GM18519 (cell line): ENCODE measurements around the gene WDR64.

Experiments
- ATAC-seq: cut with Tn5 transposase; IDR thresholded peaks from one replicate; pipeline ENCODE4 v1.9.1; 2021; ENCODE audit warnings: mild to moderate bottlenecking, moderate library complexity; ENCODE audit not compliant: unreplicated experiment, low FRiP score

Gene WDR64

DNA sequence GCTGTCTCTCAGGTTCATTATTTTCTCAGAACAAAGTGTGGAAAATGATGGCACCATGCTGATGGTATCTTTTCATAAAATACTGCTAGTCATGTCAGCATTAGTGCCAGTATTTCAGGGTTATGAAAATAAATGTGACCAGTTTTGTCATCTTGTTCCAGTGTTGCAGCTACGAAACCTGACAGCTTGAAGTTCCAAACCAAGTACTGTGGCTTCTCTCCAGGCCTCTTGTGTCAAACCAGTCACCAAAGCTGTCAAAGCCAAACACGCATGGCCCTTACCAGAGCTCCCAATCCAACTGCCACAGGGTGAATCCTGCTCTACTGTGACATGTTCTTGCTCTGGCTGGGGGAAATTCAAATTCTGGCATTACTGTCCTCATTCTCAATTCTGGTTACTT is 175.2 kb downstream of the WDR64 start:
- ATAC-seq, result no peak

DNA sequence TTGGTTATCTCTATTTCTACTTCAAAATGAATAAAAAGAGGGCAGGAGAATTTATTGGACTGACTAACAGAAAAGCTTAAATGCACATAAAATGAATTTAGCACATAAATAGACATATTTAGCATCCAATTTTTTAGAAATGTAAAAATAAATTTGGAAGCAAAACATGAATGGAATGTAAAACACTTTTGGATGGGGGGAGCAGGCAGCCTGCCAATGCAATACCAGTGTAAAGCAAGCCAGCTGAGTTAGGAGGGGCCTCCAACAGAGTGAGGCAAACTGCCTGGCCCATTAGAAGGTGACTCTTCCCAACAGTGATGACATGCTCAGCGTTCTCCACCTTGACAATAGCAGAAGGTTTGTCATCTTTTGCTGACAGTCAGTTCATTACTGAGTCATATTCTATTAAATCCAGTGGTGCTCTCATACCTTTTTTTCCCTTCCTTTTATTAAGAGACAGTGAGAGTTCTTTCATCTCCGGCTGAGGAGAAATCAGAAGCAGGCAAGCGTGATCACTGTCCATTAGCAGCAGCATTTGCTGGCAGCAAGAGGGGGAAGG is 176.5 kb downstream of the WDR64 start:
- ATAC-seq, result no peak

GRCh38 chr1:241829468-241829867 is 177.4 kb downstream of the WDR64 start:
- no peak for ATAC-seq

GRCh38 chr1:241834733-241835377 is 182.8 kb downstream of the WDR64 start:
- ATAC-seq, result no peak

DNA sequence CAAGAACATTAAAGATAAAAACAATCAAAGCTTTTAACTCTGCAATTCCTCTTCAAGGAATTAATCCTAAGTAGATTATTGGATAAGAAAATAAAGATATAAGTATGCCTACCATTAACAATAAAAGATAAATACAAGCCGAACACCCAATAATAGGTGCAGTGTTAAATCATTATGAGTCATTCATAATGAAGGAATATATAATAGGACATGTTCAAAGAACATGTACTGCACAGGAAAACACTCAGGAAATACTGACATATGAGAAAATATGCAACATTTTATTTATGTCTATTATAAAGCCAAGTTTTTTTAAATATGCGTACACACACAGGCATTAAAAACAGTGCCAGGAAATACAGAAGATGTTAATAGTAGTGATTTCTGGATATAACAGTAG is 184.9 kb downstream of the WDR64 start:
- no peak for ATAC-seq

GRCh38 chr1:241837416-241837815 is 185.3 kb downstream of the WDR64 start:
- no peak for ATAC-seq

- no peak for ATAC-seq
Observed at GRCh38 chr1:241837901-241838300, 185.8 kb downstream of the WDR64 start.

- ATAC-seq, result no peak
Observed at GRCh38 chr1:241838897-241839296, 186.8 kb downstream of the WDR64 start.

GRCh38 chr1:241839369-241839979 is 187.4 kb downstream of the WDR64 start:
- ATAC-seq, result no peak

DNA sequence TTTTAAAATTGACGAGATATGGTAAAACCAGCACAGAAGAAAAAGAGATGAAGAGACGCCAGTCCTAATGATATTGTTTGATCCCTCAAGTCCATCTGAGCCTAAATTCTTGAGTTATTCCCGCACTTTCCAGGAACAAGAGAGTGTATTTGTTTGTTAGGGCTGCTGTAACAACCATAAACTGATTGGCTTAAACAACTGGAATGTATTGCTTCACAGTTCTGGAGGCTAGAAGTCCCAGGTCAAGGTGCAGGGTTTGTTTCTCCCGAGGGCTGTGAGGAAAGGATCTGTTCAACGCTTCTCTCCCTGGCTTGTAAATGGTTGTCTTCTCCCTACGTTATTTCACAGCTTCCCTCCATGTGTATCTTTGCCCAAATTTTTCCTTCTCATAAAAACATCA is 188.1 kb downstream of the WDR64 start:
- no peak for ATAC-seq

- no peak for ATAC-seq
Observed at GRCh38 chr1:241841691-241842090, 189.6 kb downstream of the WDR64 start.

DNA sequence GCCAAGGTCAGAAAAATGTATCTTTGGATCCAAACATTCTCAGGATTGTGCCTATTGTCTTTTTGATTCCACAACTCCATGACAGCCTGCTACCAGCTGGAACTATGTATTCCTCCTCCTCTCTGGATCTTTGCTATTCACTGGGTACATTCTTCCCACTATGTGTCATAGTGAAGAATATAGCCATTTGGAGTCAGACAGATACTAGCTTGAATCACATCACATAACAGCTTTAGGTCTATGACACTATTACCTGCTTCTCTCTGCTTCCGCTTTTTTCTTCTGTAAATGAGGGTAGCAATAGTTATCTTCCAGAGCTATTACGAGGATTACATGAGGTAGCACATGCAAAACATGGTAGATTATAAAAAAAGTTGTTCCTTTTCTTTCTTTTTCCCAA is 190.5 kb downstream of the WDR64 start:
- ATAC-seq, result no peak

DNA sequence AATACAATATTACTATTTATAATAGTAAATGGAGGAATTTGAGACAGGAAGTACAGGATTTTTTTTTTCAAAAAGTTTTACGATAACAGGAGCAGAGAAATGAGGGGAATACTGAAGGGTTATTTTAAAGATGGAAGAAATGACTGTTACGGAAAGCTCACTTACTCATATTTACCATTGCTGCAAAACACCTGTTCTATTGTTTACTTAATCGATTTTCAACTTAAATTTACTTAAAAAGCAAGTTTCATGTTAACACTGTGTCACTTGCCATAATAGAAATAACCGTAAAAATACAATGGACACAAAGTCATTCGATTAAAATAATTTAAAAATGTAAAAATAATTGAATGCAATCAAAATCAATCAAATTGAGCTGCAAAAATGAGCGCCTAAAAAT is 192.5 kb downstream of the WDR64 start:
- ATAC-seq, result no peak

GRCh38 chr1:241846375-241846774 is 194.3 kb downstream of the WDR64 start:
- no peak for ATAC-seq

DNA sequence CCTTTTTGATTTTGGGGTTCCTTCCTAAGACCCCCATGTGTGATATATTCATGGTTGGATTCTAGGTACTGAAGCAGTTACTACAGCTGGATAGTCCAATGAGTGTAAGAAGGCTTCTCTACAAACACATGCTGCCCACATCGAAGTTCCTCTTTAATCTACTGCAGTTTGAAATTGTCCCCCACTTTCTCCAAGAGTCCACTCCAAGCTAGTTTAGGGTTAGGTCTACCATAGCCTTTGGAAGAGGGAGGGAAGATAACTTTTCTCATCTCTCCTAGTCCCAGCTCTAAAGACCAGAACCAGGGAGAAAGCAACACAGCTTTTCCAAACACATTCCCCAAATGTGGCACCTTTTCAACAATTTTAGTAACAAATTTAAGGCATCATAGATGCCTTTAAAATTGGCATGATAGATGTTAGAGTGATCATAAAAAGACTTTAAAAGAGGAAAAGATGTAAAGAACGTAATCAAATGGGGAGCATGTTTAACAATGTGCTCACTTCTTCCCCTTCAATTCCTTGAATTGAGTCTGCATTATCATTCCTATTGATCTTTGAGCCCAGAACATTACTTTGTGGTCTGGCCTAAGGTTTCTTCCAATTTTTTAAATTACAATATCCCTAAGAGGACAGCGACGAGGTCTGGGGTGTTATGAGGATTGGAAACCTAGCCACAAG is 194.9 kb downstream of the WDR64 start:
- ATAC-seq, result no peak

GRCh38 chr1:241847540-241847795 is 195.4 kb downstream of the WDR64 start:
- no peak for ATAC-seq

DNA sequence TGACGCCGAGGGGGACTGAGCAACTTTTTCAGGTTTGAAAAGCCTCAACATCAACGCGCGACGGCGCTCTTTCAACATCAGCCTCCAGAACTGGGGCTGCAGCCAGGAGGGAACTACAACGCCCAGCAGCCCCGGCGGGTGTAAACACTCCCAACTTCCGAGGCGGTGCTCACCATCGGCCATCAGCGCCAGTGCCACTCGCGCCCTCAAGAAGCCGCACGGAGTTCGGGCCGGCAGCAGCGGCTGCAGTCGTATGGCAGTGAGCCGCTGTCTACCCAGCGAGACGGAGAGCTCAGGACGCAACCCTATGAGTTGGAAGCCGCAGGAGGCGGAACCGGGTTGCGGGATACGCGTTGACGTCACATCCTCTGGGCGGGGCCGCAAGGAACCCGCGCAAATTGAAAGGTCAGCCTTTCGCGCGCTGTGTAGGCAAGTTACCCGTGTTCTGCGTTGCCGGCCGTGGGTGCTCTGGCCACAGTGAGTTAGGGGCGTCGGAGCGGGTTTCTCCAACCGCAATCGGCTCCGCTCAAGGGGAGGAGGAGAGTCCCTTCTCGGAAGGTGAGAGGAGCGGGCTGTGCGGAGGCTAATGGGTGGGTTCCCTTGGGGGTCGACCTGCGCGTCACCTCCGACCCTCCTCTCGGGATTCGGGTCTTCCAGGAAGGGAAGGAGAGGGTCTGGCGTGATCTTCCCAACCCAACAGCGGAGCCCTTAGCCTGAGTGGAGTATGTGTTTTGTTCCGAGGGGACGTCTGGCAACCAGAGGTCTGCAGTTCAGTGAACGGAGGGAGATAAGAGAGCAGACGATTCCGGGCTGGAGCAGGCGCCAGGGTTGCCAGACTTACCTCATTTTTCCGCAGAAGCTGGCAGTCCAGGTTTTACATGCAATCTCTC is 196.0 kb downstream of the WDR64 start, which contains the start of gene EXO1:
Gene EXO1 (plus strand): TSS at position 409 of the 890 bp plus-strand sequence. CDS start 2,222 bp downstream, outside the sequence.
- ATAC-seq, result peak; percentile 96

GRCh38 chr1:241848686-241849344 is 196.7 kb downstream of the WDR64 start:
- ATAC-seq, result no peak

GRCh38 chr1:241849345-241849695 is 197.2 kb downstream of the WDR64 start:
- no peak for ATAC-seq
